ENCODE data around the gene CCDC57.
A peak's percentile ranks its signal among the peaks of the same experiment; 100 is the strongest.

CCDC57 gene

GRCh38 chr17:82096709-82097183, 115.9 kb downstream of the CCDC57 start:
- Histone ChIP-seq H3K4me1 (ENCODE audit: control extremely low read depth in 1 of 4, control insufficient read depth in 4 of 4, insufficient read depth in 4 of 4, low read length in 3 of 4) (peaks cover 0 to 43% (median 25%) of the 10 kb centered on the region in 4 experiments), H3K36me3 (ENCODE audit: control insufficient read depth in 4 of 4, insufficient read depth in 4 of 4, low read length in 3 of 4) (peaks cover 0 to 54% (median 32%) of the 10 kb centered on the region in 4 experiments), H3K27me3 (replicated peaks in 2 of 5; ENCODE audit: control insufficient read depth in 4 of 5, insufficient read depth in 5 of 5, low read length in 4 of 5) (no peaks in the 10 kb centered on the region), H3K4me3 (ENCODE audit: control insufficient read depth in 1 of 7, extremely low read depth in 1 of 7, insufficient read depth in 4 of 7, low read depth in 2 of 7, low read length in 6 of 7) (peak overlapping the region in 6 of 7 experiments; percentile 52 to 89 (median 76)), H3K27ac (ENCODE audit: insufficient read depth in 1 of 2, low read depth in 1 of 2, low read length in 2 of 2, poor library complexity in 1 of 2, severe bottlenecking in 2 of 2) (peak overlapping the region in 1 of 2 experiments; percentile 75), H3K9me3 (ENCODE audit: control extremely low read depth in 1 of 5, control insufficient read depth in 4 of 5, insufficient read depth in 2 of 5, low read depth in 1 of 5, low read length in 4 of 5) (no peaks in the 10 kb centered on the region)
- ChIA-PET POLR2A (no interaction called here), CTCF (no interaction called here)
- no peak for DNase-seq
- WGBS (ENCODE audit: insufficient coverage): 79% methylated on average over 8 of the region's 8 CpGs

- 98% methylated on average over 30 of the region's 35 CpGs for WGBS (ENCODE audit: insufficient coverage)
- POLR2A ChIA-PET: no interaction called here
- Histone ChIP-seq H3K9me3 (ENCODE audit: control extremely low read depth in 1 of 5, control insufficient read depth in 4 of 5, insufficient read depth in 2 of 5, low read depth in 1 of 5, low read length in 4 of 5) (no peaks in the 10 kb centered on the region), H3K36me3 (ENCODE audit: control insufficient read depth in 4 of 4, insufficient read depth in 4 of 4, low read length in 3 of 4) (peaks cover 0 to 56% (median 36%) of the 10 kb centered on the region in 4 experiments), H3K4me1 (ENCODE audit: control extremely low read depth in 1 of 4, control insufficient read depth in 4 of 4, insufficient read depth in 4 of 4, low read length in 3 of 4) (peaks cover 0 to 41% (median 25%) of the 10 kb centered on the region in 4 experiments), H3K4me3 (ENCODE audit: control insufficient read depth in 1 of 7, extremely low read depth in 1 of 7, insufficient read depth in 4 of 7, low read depth in 2 of 7, low read length in 6 of 7) (peak overlapping the region in 3 of 7 experiments; percentile 77 to 89 (median 80)), H3K27me3 (replicated peaks in 2 of 5; ENCODE audit: control insufficient read depth in 4 of 5, insufficient read depth in 5 of 5, low read length in 4 of 5) (no peaks in the 10 kb centered on the region), H3K27ac (ENCODE audit: insufficient read depth in 1 of 2, low read depth in 1 of 2, low read length in 2 of 2, poor library complexity in 1 of 2, severe bottlenecking in 2 of 2) (peak overlapping the region in 1 of 2 experiments; percentile 75)
- no peak for DNase-seq
- CTCF ChIA-PET: no interaction called here
Observed at GRCh38 chr17:82095777-82096708, 116.6 kb downstream of the CCDC57 start.

DNA sequence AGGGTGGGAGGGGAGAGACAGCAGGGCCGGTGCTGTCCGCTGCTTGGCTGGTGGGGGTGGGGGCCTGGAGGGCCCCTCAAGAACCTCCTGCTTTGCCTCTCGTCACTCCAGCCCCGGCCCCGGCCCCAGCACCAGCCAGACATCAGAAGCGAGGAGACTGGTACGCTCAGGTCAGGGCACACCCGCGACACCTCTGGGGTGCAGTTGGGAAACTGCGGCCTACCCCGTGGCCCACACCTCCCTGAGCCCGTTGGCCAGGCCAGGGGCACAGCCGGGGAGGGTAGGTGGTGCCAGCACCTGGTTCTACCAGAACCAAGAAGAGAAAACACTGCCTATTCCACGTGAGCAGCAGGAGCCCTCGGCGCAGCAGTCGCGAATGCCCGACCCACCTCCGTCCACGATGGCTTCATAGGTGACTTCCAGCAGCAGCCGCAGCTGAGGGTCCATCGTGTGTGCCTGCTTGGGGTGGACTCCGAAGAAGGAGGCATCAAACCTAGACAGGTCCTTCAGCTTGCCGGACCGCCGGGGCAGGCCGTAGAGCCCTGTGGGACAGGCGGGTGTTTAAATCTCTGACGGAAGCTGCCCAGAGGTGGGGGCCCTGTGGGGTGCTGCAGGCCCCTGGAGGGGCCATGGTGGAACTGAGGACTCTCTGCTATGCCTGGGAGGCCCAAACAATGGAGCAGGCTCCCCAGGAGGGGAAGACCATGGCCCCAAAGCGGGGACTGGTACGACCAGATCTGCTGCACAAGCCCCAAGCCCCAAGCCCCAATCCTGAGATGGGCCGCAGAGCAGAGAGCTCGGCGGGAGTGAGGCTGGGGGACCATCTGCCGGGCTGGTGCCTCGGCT, 117.5 kb downstream of the CCDC57 start:
- WGBS (ENCODE audit: insufficient coverage): 94% methylated on average over 31 of the region's 37 CpGs
- H3K9me3 ChIP-seq (ENCODE audit: control extremely low read depth in 1 of 5, control insufficient read depth in 4 of 5, insufficient read depth in 2 of 5, low read depth in 1 of 5, low read length in 4 of 5): no peaks in the 10 kb centered on the region
- ChIA-PET POLR2A (no interaction called here), CTCF (no interaction called here)
- no peak overlapping the region for H3K27ac ChIP-seq (ENCODE audit: insufficient read depth in 1 of 2, low read depth in 1 of 2, low read length in 2 of 2, poor library complexity in 1 of 2, severe bottlenecking in 2 of 2)
- H3K27me3 ChIP-seq (replicated peaks in 2 of 5; ENCODE audit: control insufficient read depth in 4 of 5, insufficient read depth in 5 of 5, low read length in 4 of 5): no peaks in the 10 kb centered on the region
- H3K36me3 ChIP-seq (ENCODE audit: control insufficient read depth in 4 of 4, insufficient read depth in 4 of 4, low read length in 3 of 4): peaks cover 0 to 61% (median 41%) of the 10 kb centered on the region in 4 experiments
- DNase-seq: no peak
- H3K4me1 ChIP-seq (ENCODE audit: control extremely low read depth in 1 of 4, control insufficient read depth in 4 of 4, insufficient read depth in 4 of 4, low read length in 3 of 4): peaks cover 0 to 36% (median 25%) of the 10 kb centered on the region in 4 experiments
- H3K4me3 ChIP-seq (ENCODE audit: control insufficient read depth in 1 of 7, extremely low read depth in 1 of 7, insufficient read depth in 4 of 7, low read depth in 2 of 7, low read length in 6 of 7): peak overlapping the region in 1 of 7 experiments; percentile 89

GRCh38 chr17:82092995-82093751, 119.5 kb downstream of the CCDC57 start:
- no peak for DNase-seq
- H3K27ac ChIP-seq (ENCODE audit: insufficient read depth in 1 of 2, low read depth in 1 of 2, low read length in 2 of 2, poor library complexity in 1 of 2, severe bottlenecking in 2 of 2): no peak overlapping the region
- no peaks in the 10 kb centered on the region for H3K9me3 ChIP-seq (ENCODE audit: control extremely low read depth in 1 of 5, control insufficient read depth in 4 of 5, insufficient read depth in 2 of 5, low read depth in 1 of 5, low read length in 4 of 5)
- peaks cover 0 to 80% (median 52%) of the 10 kb centered on the region in 4 experiments for H3K36me3 ChIP-seq (ENCODE audit: control insufficient read depth in 4 of 4, insufficient read depth in 4 of 4, low read length in 3 of 4)
- WGBS (ENCODE audit: insufficient coverage): 98% methylated on average over 32 of the region's 40 CpGs
- peaks cover 0 to 20% (median 15%) of the 10 kb centered on the region in 4 experiments for H3K4me1 ChIP-seq (ENCODE audit: control extremely low read depth in 1 of 4, control insufficient read depth in 4 of 4, insufficient read depth in 4 of 4, low read length in 3 of 4)
- H3K4me3 ChIP-seq (ENCODE audit: control insufficient read depth in 1 of 7, extremely low read depth in 1 of 7, insufficient read depth in 4 of 7, low read depth in 2 of 7, low read length in 6 of 7): no peak overlapping the region
- ChIA-PET POLR2A (no interaction called here), CTCF (no interaction called here)
- H3K27me3 ChIP-seq (replicated peaks in 2 of 5; ENCODE audit: control insufficient read depth in 4 of 5, insufficient read depth in 5 of 5, low read length in 4 of 5): no peaks in the 10 kb centered on the region

GRCh38 chr17:82092628-82092994, 120.0 kb downstream of the CCDC57 start:
- Histone ChIP-seq H3K9me3 (ENCODE audit: control extremely low read depth in 1 of 5, control insufficient read depth in 4 of 5, insufficient read depth in 2 of 5, low read depth in 1 of 5, low read length in 4 of 5) (no peaks in the 10 kb centered on the region), H3K27me3 (replicated peaks in 2 of 5; ENCODE audit: control insufficient read depth in 4 of 5, insufficient read depth in 5 of 5, low read length in 4 of 5) (no peaks in the 10 kb centered on the region), H3K4me3 (ENCODE audit: control insufficient read depth in 1 of 7, extremely low read depth in 1 of 7, insufficient read depth in 4 of 7, low read depth in 2 of 7, low read length in 6 of 7) (no peak overlapping the region), H3K4me1 (ENCODE audit: control extremely low read depth in 1 of 4, control insufficient read depth in 4 of 4, insufficient read depth in 4 of 4, low read length in 3 of 4) (peaks cover 0 to 20% (median 14%) of the 10 kb centered on the region in 4 experiments), H3K27ac (ENCODE audit: insufficient read depth in 1 of 2, low read depth in 1 of 2, low read length in 2 of 2, poor library complexity in 1 of 2, severe bottlenecking in 2 of 2) (no peak overlapping the region), H3K36me3 (ENCODE audit: control insufficient read depth in 4 of 4, insufficient read depth in 4 of 4, low read length in 3 of 4) (peaks cover 0 to 86% (median 55%) of the 10 kb centered on the region in 4 experiments)
- 98% methylated on average over 18 of the region's 20 CpGs for WGBS (ENCODE audit: insufficient coverage)
- ChIA-PET POLR2A (no interaction called here), CTCF (no interaction called here)
- no peak for DNase-seq

GRCh38 chr17:82092094-82092586, 120.5 kb downstream of the CCDC57 start:
- Histone ChIP-seq H3K4me3 (ENCODE audit: control insufficient read depth in 1 of 7, extremely low read depth in 1 of 7, insufficient read depth in 4 of 7, low read depth in 2 of 7, low read length in 6 of 7) (no peak overlapping the region), H3K9me3 (ENCODE audit: control extremely low read depth in 1 of 5, control insufficient read depth in 4 of 5, insufficient read depth in 2 of 5, low read depth in 1 of 5, low read length in 4 of 5) (no peaks in the 10 kb centered on the region), H3K27ac (ENCODE audit: insufficient read depth in 1 of 2, low read depth in 1 of 2, low read length in 2 of 2, poor library complexity in 1 of 2, severe bottlenecking in 2 of 2) (no peak overlapping the region), H3K27me3 (replicated peaks in 2 of 5; ENCODE audit: control insufficient read depth in 4 of 5, insufficient read depth in 5 of 5, low read length in 4 of 5) (no peaks in the 10 kb centered on the region), H3K36me3 (ENCODE audit: control insufficient read depth in 4 of 4, insufficient read depth in 4 of 4, low read length in 3 of 4) (peaks cover 0 to 91% (median 59%) of the 10 kb centered on the region in 4 experiments), H3K4me1 (ENCODE audit: control extremely low read depth in 1 of 4, control insufficient read depth in 4 of 4, insufficient read depth in 4 of 4, low read length in 3 of 4) (peaks cover 0 to 19% (median 10%) of the 10 kb centered on the region in 4 experiments)
- DNase-seq: no peak
- ChIA-PET CTCF (no interaction called here), POLR2A (no interaction called here)
- WGBS (ENCODE audit: insufficient coverage): 96% methylated on average over 18 of the region's 23 CpGs

Data from common myeloid progenitor, CD34-positive (primary cell).